Liver (tissue), 9 donors: Measurements from ENCODE around the gene CD247. TPM values are rescaled to one million over a fixed set of nuclear protein-coding genes. Genes with fewer than 3 reads are reported as not detected.

Experiments used
- DNase-seq: peaks from one replicate; pipeline ENCODE4 v3.0.0-alpha.2; 2017; ENCODE audit warnings: low spot score
- H3K27ac ChIP-seq, 2 donors: one replicate each; pipeline ENCODE4 v1.7.0; 2013; ENCODE audit warnings: inconsistent platforms in 2 of 2, low read length in 2 of 2, control low read depth in 1 of 2, low read depth in 1 of 2, mild to moderate bottlenecking in 1 of 2
- H3K27me3 ChIP-seq, 4 donors: one replicate each; pipeline versions ENCODE4 v1.6.1 to v1.7.0; 2013; ENCODE audit warnings: low read length in 3 of 4, inconsistent platforms in 1 of 4, mild to moderate bottlenecking in 1 of 4, moderate library complexity in 1 of 4; ENCODE audit not compliant: control insufficient read depth in 4 of 4, insufficient read depth in 4 of 4
- H3K36me3 ChIP-seq, 4 donors: one replicate each; pipeline versions ENCODE4 v1.6.1 to v1.7.0; 2013; ENCODE audit warnings: low read length in 3 of 4, mild to moderate bottlenecking in 3 of 4, low read depth in 1 of 4, moderate library complexity in 1 of 4; ENCODE audit not compliant: control insufficient read depth in 4 of 4, insufficient read depth in 3 of 4
- H3K4me1 ChIP-seq, 4 donors: one replicate each; pipeline versions ENCODE4 v1.6.1 to v1.7.0; 2013; ENCODE audit warnings: low read length in 3 of 4, mild to moderate bottlenecking in 3 of 4, moderate library complexity in 1 of 4; ENCODE audit not compliant: control insufficient read depth in 4 of 4, insufficient read depth in 4 of 4
- H3K4me3 ChIP-seq, 3 donors: one replicate each; pipeline versions ENCODE4 v1.6.1 to v1.7.0; 2013; ENCODE audit warnings: low read length in 3 of 3, control low read depth in 1 of 3, low read depth in 1 of 3, mild to moderate bottlenecking in 1 of 3
- H3K9ac ChIP-seq, 2 donors: one replicate each; pipeline ENCODE4 v1.7.0; 2013; ENCODE audit warnings: low read length in 2 of 2, mild to moderate bottlenecking in 2 of 2, moderate library complexity in 2 of 2, control low read depth in 1 of 2, low read depth in 1 of 2
- H3K9me3 ChIP-seq, 4 donors: one replicate each; pipeline versions ENCODE4 v1.6.1 to v1.7.0; 2013; ENCODE audit warnings: low read length in 3 of 4; ENCODE audit not compliant: control insufficient read depth in 4 of 4
- EGR1 ChIP-seq, 2 donors: IDR thresholded peaks; 2 replicates each; pipeline ENCODE4 v1.6.1; 2016 to 2018; ENCODE audit warnings: antibody characterized with exemption in 2 of 2, low read depth in 2 of 2
- FOXA1 ChIP-seq: IDR thresholded peaks from 2 replicates; pipeline ENCODE4 v1.6.1; 2016; ENCODE audit warnings: antibody characterized with exemption
- FOXA2 ChIP-seq: IDR thresholded peaks from 2 replicates; pipeline ENCODE4 v1.6.1; 2016; ENCODE audit warnings: antibody characterized with exemption
- GABPA ChIP-seq, 2 donors: IDR thresholded peaks in 1 of 2; conservative IDR thresholded peaks in 1 of 2; 2 replicates each; pipeline ENCODE4 v1.6.1; 2016; ENCODE audit warnings: antibody characterized with exemption in 2 of 2, mild to moderate bottlenecking in 1 of 2, moderate library complexity in 1 of 2
- HNF4A ChIP-seq, 2 donors: conservative IDR thresholded peaks; 2 replicates each; pipeline ENCODE4 v1.6.1; 2016; ENCODE audit warnings: antibody characterized with exemption in 2 of 2, mild to moderate bottlenecking in 2 of 2
- HNF4G ChIP-seq: IDR thresholded peaks from 2 replicates; pipeline ENCODE4 v1.6.1; 2016; ENCODE audit warnings: antibody characterized with exemption
- JUND ChIP-seq, 2 donors: IDR thresholded peaks; 2 replicates each; pipeline ENCODE4 v1.6.1; 2016; ENCODE audit warnings: antibody characterized with exemption in 2 of 2
- NR2F2 ChIP-seq: IDR thresholded peaks from 2 replicates; pipeline ENCODE4 v1.6.1; 2016; ENCODE audit warnings: antibody characterized with exemption
- RAD21 ChIP-seq, 2 donors: IDR thresholded peaks; 2 replicates each; pipeline ENCODE4 v1.6.1; 2016; ENCODE audit warnings: antibody characterized with exemption in 2 of 2, mild to moderate bottlenecking in 2 of 2
- RXRA ChIP-seq, 2 donors: IDR thresholded peaks; 2 replicates each; pipeline ENCODE4 v1.6.1; 2017 to 2018; ENCODE audit warnings: antibody characterized with exemption in 2 of 2, mild to moderate bottlenecking in 1 of 2
- SP1 ChIP-seq: IDR thresholded peaks from 2 replicates; pipeline ENCODE4 v1.6.1; 2018; ENCODE audit warnings: antibody characterized with exemption, mild to moderate bottlenecking
- TAF1 ChIP-seq: conservative IDR thresholded peaks from 2 replicates; pipeline ENCODE4 v1.6.1; 2016; ENCODE audit warnings: antibody characterized with exemption, mild to moderate bottlenecking
- YY1 ChIP-seq: IDR thresholded peaks from 2 replicates; pipeline ENCODE4 v1.6.1; 2016; ENCODE audit warnings: antibody characterized with exemption, mild to moderate bottlenecking
- WGBS: extraction: QIAGEN DNeasy Blood & Tissue Kit; methylation state at CpG from one replicate; pipeline ENCODE4 v1.1.7; 2013; 5-methylcytosine and 5-hydroxymethylcytosine counted together
- polyA plus RNA-seq, 2 donors: library from polyadenylated mRNA; stranded (reverse) in 1 of 2; unstranded in 1 of 2; fragments of 200-250 nt in 1 of 2; fragments of >200 nt in 1 of 2; fragmentation: Nextera tagmentation in 1 of 2; extraction: Ambion mirVana in 1 of 2; gene quantifications; one replicate each; pipeline versions ENCODE4 v1.2.1 to v1.2.3, GENCODE V29; 2013 to 2015
- total RNA-seq, 2 donors: library from RNA; depleted of rRNA; stranded (reverse); fragments of >200 nt; gene quantifications; one replicate each; pipeline ENCODE4 v1.2.3, GENCODE V29; 2014
- TF ChIP-seq, protein P1 (sequence below): fragments of 150-350 bp; IDR thresholded peaks from 2 replicates; pipeline ENCODE4 v1.5.1; 2017; ENCODE audit warnings: improper control_type of control experiment, low read depth, low read length; ENCODE audit not compliant: missing input control
- TF ChIP-seq, protein P2 (sequence below): IDR thresholded peaks from 2 replicates; pipeline ENCODE4 v1.6.1; 2016; ENCODE audit warnings: antibody characterized with exemption
- TF ChIP-seq, protein P3 (sequence below): IDR thresholded peaks from 2 replicates; pipeline ENCODE4 v1.6.1; 2016; ENCODE audit warnings: antibody characterized with exemption, mild to moderate bottlenecking
- TF ChIP-seq, protein P4 (sequence below): IDR thresholded peaks from 2 replicates; pipeline ENCODE4 v1.6.1; 2016; ENCODE audit warnings: antibody characterized with exemption
- TF ChIP-seq, protein P5 (sequence below): IDR thresholded peaks from 2 replicates; pipeline ENCODE4 v1.6.1; 2016; ENCODE audit warnings: antibody characterized with exemption
- donor health status: healthy.
- donor health status: healthy.
- donor health status: healthy.
- donor health status: healthy.
- donor health status: healthy.

Gene CD247
- total and polyA plus RNA-seq, 4 donors: 0.61 to 2.2 (median 1.6) TPM

DNA sequence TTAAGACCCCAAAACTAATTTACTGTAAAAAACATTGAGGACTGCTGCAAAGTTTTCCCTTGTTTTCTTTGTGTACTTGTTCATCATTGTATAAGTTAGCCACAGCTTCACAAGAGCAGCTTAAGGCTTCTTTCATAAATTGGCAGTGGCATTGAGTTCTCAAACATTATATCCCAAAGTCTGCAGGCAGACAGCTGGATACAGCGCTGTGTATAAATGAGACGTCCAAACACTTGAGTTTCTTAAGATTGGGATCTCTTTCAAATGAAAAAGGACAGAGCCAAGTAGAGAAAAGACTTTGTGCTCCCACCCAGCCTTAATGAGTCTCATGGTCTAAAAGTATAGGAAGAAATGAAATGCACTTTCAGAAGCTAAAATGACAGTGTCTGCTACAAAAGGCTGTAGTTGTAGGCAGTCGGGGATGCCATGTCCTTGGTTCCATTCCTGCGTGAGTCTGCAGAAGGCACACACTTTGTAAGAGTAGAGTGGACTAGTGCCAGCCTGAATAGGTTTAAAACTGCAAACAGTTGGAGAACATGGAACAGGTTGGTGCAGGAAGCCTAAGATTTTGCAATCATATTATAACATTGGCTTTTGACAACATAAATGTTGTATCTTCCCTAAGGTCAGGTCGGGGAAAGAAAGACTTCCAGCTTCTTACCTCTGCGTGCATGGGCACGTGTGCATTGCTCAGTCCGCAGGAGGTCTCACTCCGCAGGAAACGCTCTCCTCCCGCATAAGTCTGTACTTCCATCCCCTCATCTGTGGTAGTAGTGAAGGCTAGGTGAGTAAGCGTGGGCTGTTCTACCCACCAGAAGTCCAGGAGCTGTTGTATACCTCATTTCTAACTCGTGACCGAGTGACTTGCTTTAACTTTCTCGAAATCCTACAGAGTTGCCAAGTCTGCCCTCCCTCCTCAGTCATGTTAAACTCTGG is 94.4 kb downstream of the CD247 start (continued):
- TF ChIP-seq, protein P1, sequence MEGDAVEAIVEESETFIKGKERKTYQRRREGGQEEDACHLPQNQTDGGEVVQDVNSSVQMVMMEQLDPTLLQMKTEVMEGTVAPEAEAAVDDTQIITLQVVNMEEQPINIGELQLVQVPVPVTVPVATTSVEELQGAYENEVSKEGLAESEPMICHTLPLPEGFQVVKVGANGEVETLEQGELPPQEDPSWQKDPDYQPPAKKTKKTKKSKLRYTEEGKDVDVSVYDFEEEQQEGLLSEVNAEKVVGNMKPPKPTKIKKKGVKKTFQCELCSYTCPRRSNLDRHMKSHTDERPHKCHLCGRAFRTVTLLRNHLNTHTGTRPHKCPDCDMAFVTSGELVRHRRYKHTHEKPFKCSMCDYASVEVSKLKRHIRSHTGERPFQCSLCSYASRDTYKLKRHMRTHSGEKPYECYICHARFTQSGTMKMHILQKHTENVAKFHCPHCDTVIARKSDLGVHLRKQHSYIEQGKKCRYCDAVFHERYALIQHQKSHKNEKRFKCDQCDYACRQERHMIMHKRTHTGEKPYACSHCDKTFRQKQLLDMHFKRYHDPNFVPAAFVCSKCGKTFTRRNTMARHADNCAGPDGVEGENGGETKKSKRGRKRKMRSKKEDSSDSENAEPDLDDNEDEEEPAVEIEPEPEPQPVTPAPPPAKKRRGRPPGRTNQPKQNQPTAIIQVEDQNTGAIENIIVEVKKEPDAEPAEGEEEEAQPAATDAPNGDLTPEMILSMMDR: no peak
- TF ChIP-seq HNF4G (no peak), RAD21 (IDR thresholded peaks at IDR 0.05) (no peak), RXRA (IDR thresholded peaks at IDR 0.05) (no peak)

DNA sequence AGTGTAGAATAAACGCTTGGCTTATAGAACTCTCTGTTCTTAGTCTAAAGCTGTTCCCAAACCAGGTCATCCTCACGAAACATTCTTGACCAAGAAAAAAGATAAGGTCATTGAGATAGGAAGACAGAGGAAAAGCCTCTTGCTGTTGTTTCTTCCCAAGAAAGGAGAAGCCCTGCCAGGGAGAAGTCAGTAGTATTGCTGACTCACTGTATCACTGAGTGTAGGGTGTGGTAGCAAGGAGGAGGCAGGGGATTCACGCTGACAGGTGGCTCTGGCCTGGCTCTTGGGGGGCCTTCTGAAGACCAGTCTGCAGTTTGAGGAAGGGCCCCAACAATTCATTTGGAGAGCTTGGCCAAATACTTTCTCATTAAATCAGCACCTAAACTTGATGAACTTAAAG is 97.8 kb downstream of the CD247 start:
- no peaks in the 10 kb centered on the region for H3K9me3 ChIP-seq
- DNase-seq: no peak
- WGBS: 31% methylated on average over 3 of the region's 3 CpGs
- no peak overlapping the region for H3K4me3 ChIP-seq
- TF ChIP-seq, protein P2, sequence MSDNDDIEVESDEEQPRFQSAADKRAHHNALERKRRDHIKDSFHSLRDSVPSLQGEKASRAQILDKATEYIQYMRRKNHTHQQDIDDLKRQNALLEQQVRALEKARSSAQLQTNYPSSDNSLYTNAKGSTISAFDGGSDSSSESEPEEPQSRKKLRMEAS: no peak
- TF ChIP-seq JUND (IDR thresholded peaks at IDR 0.05) (no peak), TAF1 (no peak), HNF4A (conservative IDR thresholded peaks at IDR 0.05) (no peak), FOXA2 (no peak), EGR1 (IDR thresholded peaks at IDR 0.05; ENCODE audit: low read depth in 2 of 2) (no peak), YY1 (no peak), HNF4G (no peak), GABPA (IDR thresholded peaks at IDR 0.05 in 1 of 2, conservative IDR thresholded peaks at IDR 0.05 in 1 of 2) (no peak), FOXA1 (no peak), SP1 (no peak), RAD21 (IDR thresholded peaks at IDR 0.05) (no peak), RXRA (IDR thresholded peaks at IDR 0.05) (no peak), NR2F2 (no peak)
- TF ChIP-seq, protein P3, sequence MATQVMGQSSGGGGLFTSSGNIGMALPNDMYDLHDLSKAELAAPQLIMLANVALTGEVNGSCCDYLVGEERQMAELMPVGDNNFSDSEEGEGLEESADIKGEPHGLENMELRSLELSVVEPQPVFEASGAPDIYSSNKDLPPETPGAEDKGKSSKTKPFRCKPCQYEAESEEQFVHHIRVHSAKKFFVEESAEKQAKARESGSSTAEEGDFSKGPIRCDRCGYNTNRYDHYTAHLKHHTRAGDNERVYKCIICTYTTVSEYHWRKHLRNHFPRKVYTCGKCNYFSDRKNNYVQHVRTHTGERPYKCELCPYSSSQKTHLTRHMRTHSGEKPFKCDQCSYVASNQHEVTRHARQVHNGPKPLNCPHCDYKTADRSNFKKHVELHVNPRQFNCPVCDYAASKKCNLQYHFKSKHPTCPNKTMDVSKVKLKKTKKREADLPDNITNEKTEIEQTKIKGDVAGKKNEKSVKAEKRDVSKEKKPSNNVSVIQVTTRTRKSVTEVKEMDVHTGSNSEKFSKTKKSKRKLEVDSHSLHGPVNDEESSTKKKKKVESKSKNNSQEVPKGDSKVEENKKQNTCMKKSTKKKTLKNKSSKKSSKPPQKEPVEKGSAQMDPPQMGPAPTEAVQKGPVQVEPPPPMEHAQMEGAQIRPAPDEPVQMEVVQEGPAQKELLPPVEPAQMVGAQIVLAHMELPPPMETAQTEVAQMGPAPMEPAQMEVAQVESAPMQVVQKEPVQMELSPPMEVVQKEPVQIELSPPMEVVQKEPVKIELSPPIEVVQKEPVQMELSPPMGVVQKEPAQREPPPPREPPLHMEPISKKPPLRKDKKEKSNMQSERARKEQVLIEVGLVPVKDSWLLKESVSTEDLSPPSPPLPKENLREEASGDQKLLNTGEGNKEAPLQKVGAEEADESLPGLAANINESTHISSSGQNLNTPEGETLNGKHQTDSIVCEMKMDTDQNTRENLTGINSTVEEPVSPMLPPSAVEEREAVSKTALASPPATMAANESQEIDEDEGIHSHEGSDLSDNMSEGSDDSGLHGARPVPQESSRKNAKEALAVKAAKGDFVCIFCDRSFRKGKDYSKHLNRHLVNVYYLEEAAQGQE: no peak
- TF ChIP-seq, protein P4, sequence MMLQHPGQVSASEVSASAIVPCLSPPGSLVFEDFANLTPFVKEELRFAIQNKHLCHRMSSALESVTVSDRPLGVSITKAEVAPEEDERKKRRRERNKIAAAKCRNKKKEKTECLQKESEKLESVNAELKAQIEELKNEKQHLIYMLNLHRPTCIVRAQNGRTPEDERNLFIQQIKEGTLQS: no peak
- TF ChIP-seq, protein P5, sequence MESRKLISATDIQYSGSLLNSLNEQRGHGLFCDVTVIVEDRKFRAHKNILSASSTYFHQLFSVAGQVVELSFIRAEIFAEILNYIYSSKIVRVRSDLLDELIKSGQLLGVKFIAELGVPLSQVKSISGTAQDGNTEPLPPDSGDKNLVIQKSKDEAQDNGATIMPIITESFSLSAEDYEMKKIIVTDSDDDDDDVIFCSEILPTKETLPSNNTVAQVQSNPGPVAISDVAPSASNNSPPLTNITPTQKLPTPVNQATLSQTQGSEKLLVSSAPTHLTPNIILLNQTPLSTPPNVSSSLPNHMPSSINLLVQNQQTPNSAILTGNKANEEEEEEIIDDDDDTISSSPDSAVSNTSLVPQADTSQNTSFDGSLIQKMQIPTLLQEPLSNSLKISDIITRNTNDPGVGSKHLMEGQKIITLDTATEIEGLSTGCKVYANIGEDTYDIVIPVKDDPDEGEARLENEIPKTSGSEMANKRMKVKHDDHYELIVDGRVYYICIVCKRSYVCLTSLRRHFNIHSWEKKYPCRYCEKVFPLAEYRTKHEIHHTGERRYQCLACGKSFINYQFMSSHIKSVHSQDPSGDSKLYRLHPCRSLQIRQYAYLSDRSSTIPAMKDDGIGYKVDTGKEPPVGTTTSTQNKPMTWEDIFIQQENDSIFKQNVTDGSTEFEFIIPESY: no peak
- TF ChIP-seq, protein P1: no peak
- no peaks in the 10 kb centered on the region for H3K4me1 ChIP-seq
- no peak overlapping the region for H3K27ac ChIP-seq
- H3K9ac ChIP-seq: no peak overlapping the region
- H3K36me3 ChIP-seq: peaks cover 2 to 11% (median 5%) of the 10 kb centered on the region in 4 donors
- H3K27me3 ChIP-seq: no peaks in the 10 kb centered on the region
